ENCODE measurements around the gene TYW5.
A peak's percentile ranks its signal among the peaks of the same experiment; 100 is the strongest.

The TYW5 gene
- total RNA-seq, result 13.7 to 25.0 (median 20.6) reads per million in 3 donors

GRCh38 chr2:199955339-199956061, at the start of gene TYW5, which contains the start of gene MAIP1:
TYW5 (minus strand) TSS chr2:199955491; CDS start chr2:199955470, 21 bp downstream.
MAIP1 (plus strand) TSS chr2:199955582; CDS start chr2:199955799, 217 bp downstream.
- H3K36me3 ChIP-seq (ENCODE audit: control insufficient read depth, insufficient read depth, low read length), result peaks cover 11% of the 10 kb centered on the region
- H3K27ac ChIP-seq (ENCODE audit: insufficient read depth, low read length, poor library complexity, severe bottlenecking), result peak within 1 kb of the TSS; percentile 80
- no peaks in the 10 kb centered on the region for H3K9me3 ChIP-seq (ENCODE audit: control insufficient read depth, low read length)
- H3K4me1 ChIP-seq (ENCODE audit: control insufficient read depth, insufficient read depth, low read length, poor library complexity, severe bottlenecking), result peaks cover 10% of the 10 kb centered on the region
- peak within 1 kb of the TSS; percentile 98 for H3K4me3 ChIP-seq (ENCODE audit: insufficient read depth, low read depth, low read length, poor library complexity, severe bottlenecking)
- no peaks in the 10 kb centered on the region for H3K27me3 ChIP-seq (replicated peaks; ENCODE audit: control insufficient read depth, insufficient read depth, low read length, poor library complexity, severe bottlenecking)
- peak; percentile 56 to 67 (median 65) for DNase-seq

- no peaks in the 10 kb centered on the region for H3K27me3 ChIP-seq (replicated peaks; ENCODE audit: control insufficient read depth, insufficient read depth, low read length, poor library complexity, severe bottlenecking)
- no peak for DNase-seq
- H3K4me3 ChIP-seq (ENCODE audit: insufficient read depth, low read depth, low read length, poor library complexity, severe bottlenecking), result no peak overlapping the region
- H3K27ac ChIP-seq (ENCODE audit: insufficient read depth, low read length, poor library complexity, severe bottlenecking), result no peak overlapping the region
- no peaks in the 10 kb centered on the region for H3K36me3 ChIP-seq (ENCODE audit: control insufficient read depth, insufficient read depth, low read length)
- H3K9me3 ChIP-seq (ENCODE audit: control insufficient read depth, low read length), result no peaks in the 10 kb centered on the region
- no peaks in the 10 kb centered on the region for H3K4me1 ChIP-seq (ENCODE audit: control insufficient read depth, insufficient read depth, low read length, poor library complexity, severe bottlenecking)
Observed at GRCh38 chr2:200003444-200003843, 48.2 kb upstream of the TYW5 start.

DNA sequence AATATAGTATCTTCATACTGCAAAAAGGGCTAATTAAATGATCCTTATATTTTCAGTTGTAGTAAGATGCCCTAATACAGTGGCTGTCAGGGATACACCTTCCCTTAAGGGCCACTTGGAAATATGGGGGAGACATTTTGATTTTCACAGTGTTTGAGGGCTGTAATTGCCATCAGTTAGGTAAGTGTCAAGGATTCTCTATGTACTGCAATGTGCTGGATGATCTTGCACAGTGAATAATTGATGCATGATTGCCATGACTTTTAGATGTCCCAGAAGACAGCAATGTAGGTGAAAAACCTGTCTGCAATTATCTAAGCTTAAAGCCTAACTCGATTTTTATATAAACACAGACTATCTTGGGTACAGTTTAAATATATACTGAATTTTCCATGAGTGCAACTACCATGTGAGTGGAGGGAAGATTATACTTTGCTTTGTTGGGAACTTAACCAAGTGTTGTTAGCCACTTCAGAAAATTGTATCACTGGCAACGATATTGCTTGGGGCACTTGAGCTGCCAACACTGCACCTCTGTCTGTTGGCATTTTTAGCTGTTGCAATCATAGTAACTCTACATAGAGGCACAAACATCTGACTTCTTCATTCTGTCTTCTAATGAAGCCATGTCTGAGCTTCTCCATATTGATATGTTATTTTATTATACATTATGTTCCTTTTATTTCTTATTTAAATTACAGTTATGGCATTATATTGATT, 45.3 kb upstream of the TYW5 start:
- Histone ChIP-seq H3K4me3 (ENCODE audit: insufficient read depth, low read depth, low read length, poor library complexity, severe bottlenecking) (no peak overlapping the region), H3K27ac (ENCODE audit: insufficient read depth, low read length, poor library complexity, severe bottlenecking) (no peak overlapping the region), H3K27me3 (replicated peaks; ENCODE audit: control insufficient read depth, insufficient read depth, low read length, poor library complexity, severe bottlenecking) (no peaks in the 10 kb centered on the region), H3K36me3 (ENCODE audit: control insufficient read depth, insufficient read depth, low read length) (no peaks in the 10 kb centered on the region), H3K4me1 (ENCODE audit: control insufficient read depth, insufficient read depth, low read length, poor library complexity, severe bottlenecking) (no peaks in the 10 kb centered on the region), H3K9me3 (ENCODE audit: control insufficient read depth, low read length) (no peaks in the 10 kb centered on the region)
- no peak for DNase-seq

- no peaks in the 10 kb centered on the region for H3K4me1 ChIP-seq (ENCODE audit: control insufficient read depth, insufficient read depth, low read length, poor library complexity, severe bottlenecking)
- no peak overlapping the region for H3K4me3 ChIP-seq (ENCODE audit: insufficient read depth, low read depth, low read length, poor library complexity, severe bottlenecking)
- DNase-seq, result no peak
- no peak overlapping the region for H3K27ac ChIP-seq (ENCODE audit: insufficient read depth, low read length, poor library complexity, severe bottlenecking)
- no peaks in the 10 kb centered on the region for H3K36me3 ChIP-seq (ENCODE audit: control insufficient read depth, insufficient read depth, low read length)
- no peaks in the 10 kb centered on the region for H3K9me3 ChIP-seq (ENCODE audit: control insufficient read depth, low read length)
- no peaks in the 10 kb centered on the region for H3K27me3 ChIP-seq (replicated peaks; ENCODE audit: control insufficient read depth, insufficient read depth, low read length, poor library complexity, severe bottlenecking)
Observed at GRCh38 chr2:199999166-199999565, 43.9 kb upstream of the TYW5 start.

GRCh38 chr2:199997296-199997695, 42.0 kb upstream of the TYW5 start:
- H3K27me3 ChIP-seq (replicated peaks; ENCODE audit: control insufficient read depth, insufficient read depth, low read length, poor library complexity, severe bottlenecking), result no peaks in the 10 kb centered on the region
- H3K4me3 ChIP-seq (ENCODE audit: insufficient read depth, low read depth, low read length, poor library complexity, severe bottlenecking), result no peak overlapping the region
- no peaks in the 10 kb centered on the region for H3K9me3 ChIP-seq (ENCODE audit: control insufficient read depth, low read length)
- DNase-seq, result no peak
- no peaks in the 10 kb centered on the region for H3K36me3 ChIP-seq (ENCODE audit: control insufficient read depth, insufficient read depth, low read length)
- no peak overlapping the region for H3K27ac ChIP-seq (ENCODE audit: insufficient read depth, low read length, poor library complexity, severe bottlenecking)
- no peaks in the 10 kb centered on the region for H3K4me1 ChIP-seq (ENCODE audit: control insufficient read depth, insufficient read depth, low read length, poor library complexity, severe bottlenecking)

GRCh38 chr2:199994896-199995295, 39.6 kb upstream of the TYW5 start:
- H3K9me3 ChIP-seq (ENCODE audit: control insufficient read depth, low read length), result no peaks in the 10 kb centered on the region
- H3K4me1 ChIP-seq (ENCODE audit: control insufficient read depth, insufficient read depth, low read length, poor library complexity, severe bottlenecking), result no peaks in the 10 kb centered on the region
- no peaks in the 10 kb centered on the region for H3K36me3 ChIP-seq (ENCODE audit: control insufficient read depth, insufficient read depth, low read length)
- no peak for DNase-seq
- no peaks in the 10 kb centered on the region for H3K27me3 ChIP-seq (replicated peaks; ENCODE audit: control insufficient read depth, insufficient read depth, low read length, poor library complexity, severe bottlenecking)
- H3K27ac ChIP-seq (ENCODE audit: insufficient read depth, low read length, poor library complexity, severe bottlenecking), result no peak overlapping the region
- H3K4me3 ChIP-seq (ENCODE audit: insufficient read depth, low read depth, low read length, poor library complexity, severe bottlenecking), result no peak overlapping the region

- Histone ChIP-seq H3K4me3 (ENCODE audit: insufficient read depth, low read depth, low read length, poor library complexity, severe bottlenecking) (no peak overlapping the region), H3K36me3 (ENCODE audit: control insufficient read depth, insufficient read depth, low read length) (no peaks in the 10 kb centered on the region), H3K27me3 (replicated peaks; ENCODE audit: control insufficient read depth, insufficient read depth, low read length, poor library complexity, severe bottlenecking) (no peaks in the 10 kb centered on the region), H3K4me1 (ENCODE audit: control insufficient read depth, insufficient read depth, low read length, poor library complexity, severe bottlenecking) (no peaks in the 10 kb centered on the region), H3K27ac (ENCODE audit: insufficient read depth, low read length, poor library complexity, severe bottlenecking) (no peak overlapping the region), H3K9me3 (ENCODE audit: control insufficient read depth, low read length) (no peaks in the 10 kb centered on the region)
- DNase-seq, result no peak
Observed at GRCh38 chr2:199994371-199994770, 39.1 kb upstream of the TYW5 start.

- no peaks in the 10 kb centered on the region for H3K36me3 ChIP-seq (ENCODE audit: control insufficient read depth, insufficient read depth, low read length)
- H3K27ac ChIP-seq (ENCODE audit: insufficient read depth, low read length, poor library complexity, severe bottlenecking), result no peak overlapping the region
- no peak for DNase-seq
- no peaks in the 10 kb centered on the region for H3K4me1 ChIP-seq (ENCODE audit: control insufficient read depth, insufficient read depth, low read length, poor library complexity, severe bottlenecking)
- no peaks in the 10 kb centered on the region for H3K9me3 ChIP-seq (ENCODE audit: control insufficient read depth, low read length)
- no peak overlapping the region for H3K4me3 ChIP-seq (ENCODE audit: insufficient read depth, low read depth, low read length, poor library complexity, severe bottlenecking)
- H3K27me3 ChIP-seq (replicated peaks; ENCODE audit: control insufficient read depth, insufficient read depth, low read length, poor library complexity, severe bottlenecking), result no peaks in the 10 kb centered on the region
Observed at GRCh38 chr2:199992296-199992695, 37.0 kb upstream of the TYW5 start.

DNA sequence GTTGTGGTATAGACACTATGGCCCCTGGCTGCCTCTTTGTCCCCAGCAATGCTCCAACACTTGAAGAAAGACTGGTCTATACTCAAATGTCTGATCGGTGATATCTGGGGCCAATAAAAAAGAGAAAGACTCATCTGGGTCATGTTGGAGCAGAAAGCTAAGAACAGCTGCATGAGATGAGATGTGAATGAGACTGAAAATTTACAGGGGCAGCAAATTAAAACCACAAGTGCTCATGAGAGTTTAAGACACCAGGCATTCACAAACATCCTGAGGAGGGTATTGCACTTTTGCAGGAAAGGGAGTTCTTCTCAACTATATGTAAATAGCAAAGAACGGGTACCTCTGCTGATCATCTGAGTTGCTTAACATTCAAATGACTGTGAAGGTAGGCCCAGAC, 36.4 kb upstream of the TYW5 start:
- no peak for DNase-seq
- Histone ChIP-seq H3K27me3 (replicated peaks; ENCODE audit: control insufficient read depth, insufficient read depth, low read length, poor library complexity, severe bottlenecking) (no peaks in the 10 kb centered on the region), H3K4me3 (ENCODE audit: insufficient read depth, low read depth, low read length, poor library complexity, severe bottlenecking) (no peak overlapping the region)

GRCh38 chr2:199989822-199990221, 34.5 kb upstream of the TYW5 start:
- Histone ChIP-seq H3K4me3 (ENCODE audit: insufficient read depth, low read depth, low read length, poor library complexity, severe bottlenecking) (no peak overlapping the region), H3K36me3 (ENCODE audit: control insufficient read depth, insufficient read depth, low read length) (no peaks in the 10 kb centered on the region), H3K4me1 (ENCODE audit: control insufficient read depth, insufficient read depth, low read length, poor library complexity, severe bottlenecking) (no peaks in the 10 kb centered on the region), H3K27me3 (replicated peaks; ENCODE audit: control insufficient read depth, insufficient read depth, low read length, poor library complexity, severe bottlenecking) (no peaks in the 10 kb centered on the region), H3K9me3 (ENCODE audit: control insufficient read depth, low read length) (no peaks in the 10 kb centered on the region), H3K27ac (ENCODE audit: insufficient read depth, low read length, poor library complexity, severe bottlenecking) (no peak overlapping the region)
- no peak for DNase-seq

More for the DNA sequence above, 36.4 kb upstream of the TYW5 start:
- Histone ChIP-seq H3K4me1 (ENCODE audit: control insufficient read depth, insufficient read depth, low read length, poor library complexity, severe bottlenecking) (no peaks in the 10 kb centered on the region), H3K9me3 (ENCODE audit: control insufficient read depth, low read length) (no peaks in the 10 kb centered on the region), H3K27ac (ENCODE audit: insufficient read depth, low read length, poor library complexity, severe bottlenecking) (no peak overlapping the region), H3K36me3 (ENCODE audit: control insufficient read depth, insufficient read depth, low read length) (no peaks in the 10 kb centered on the region)

All from effector memory CD4-positive, alpha-beta T cell (primary cell).